ENCODE data around the gene SDHB. TPM values are rescaled to one million over a fixed set of nuclear protein-coding genes. Genes with fewer than 3 reads are reported as not detected.

SDHB gene
- total RNA-seq, 6 experiments from 2014 or later = 139 to 244 (median 178) TPM

DNA sequence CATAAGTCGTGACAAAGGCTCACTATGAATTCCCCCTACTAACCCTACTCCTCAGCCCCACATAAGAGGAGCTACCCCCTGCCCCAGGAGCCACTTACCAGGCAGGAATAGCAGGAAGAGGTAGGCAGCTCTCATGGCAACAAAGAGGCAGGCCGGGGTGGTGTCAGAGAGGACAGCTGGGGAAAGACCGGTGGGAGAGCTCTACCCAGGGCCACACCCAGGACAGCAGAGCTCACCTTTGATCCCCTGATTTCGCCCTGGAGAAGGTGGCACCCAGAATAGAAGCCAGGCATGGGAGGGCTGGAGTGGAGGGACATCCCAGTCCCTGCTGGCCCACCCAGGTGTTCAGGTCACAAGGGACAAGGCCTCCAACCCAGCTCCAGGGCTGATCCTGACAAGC lies 75.7 kb downstream of the SDHB start:
- no peak for TF ChIP-seq POLR2A (IDR thresholded peaks at IDR 0.05)
- TF ChIP-seq, protein P1, sequence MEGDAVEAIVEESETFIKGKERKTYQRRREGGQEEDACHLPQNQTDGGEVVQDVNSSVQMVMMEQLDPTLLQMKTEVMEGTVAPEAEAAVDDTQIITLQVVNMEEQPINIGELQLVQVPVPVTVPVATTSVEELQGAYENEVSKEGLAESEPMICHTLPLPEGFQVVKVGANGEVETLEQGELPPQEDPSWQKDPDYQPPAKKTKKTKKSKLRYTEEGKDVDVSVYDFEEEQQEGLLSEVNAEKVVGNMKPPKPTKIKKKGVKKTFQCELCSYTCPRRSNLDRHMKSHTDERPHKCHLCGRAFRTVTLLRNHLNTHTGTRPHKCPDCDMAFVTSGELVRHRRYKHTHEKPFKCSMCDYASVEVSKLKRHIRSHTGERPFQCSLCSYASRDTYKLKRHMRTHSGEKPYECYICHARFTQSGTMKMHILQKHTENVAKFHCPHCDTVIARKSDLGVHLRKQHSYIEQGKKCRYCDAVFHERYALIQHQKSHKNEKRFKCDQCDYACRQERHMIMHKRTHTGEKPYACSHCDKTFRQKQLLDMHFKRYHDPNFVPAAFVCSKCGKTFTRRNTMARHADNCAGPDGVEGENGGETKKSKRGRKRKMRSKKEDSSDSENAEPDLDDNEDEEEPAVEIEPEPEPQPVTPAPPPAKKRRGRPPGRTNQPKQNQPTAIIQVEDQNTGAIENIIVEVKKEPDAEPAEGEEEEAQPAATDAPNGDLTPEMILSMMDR (IDR thresholded peaks at IDR 0.05) = no peak
- Histone ChIP-seq H3K27ac (no peak overlapping the region), H3K4me1 (no peaks in the 10 kb centered on the region), H3K4me3 (no peak overlapping the region), H3K9me3 (no peaks in the 10 kb centered on the region), H3K27me3 (no peaks in the 10 kb centered on the region), H3K36me3 (no peaks in the 10 kb centered on the region)
- no peak for DNase-seq
- whole genome bisulfite sequencing (ENCODE audit: insufficient coverage, low coverage, low lambda C conversion rate, missing lambda C conversion rate) = 70% methylated on average over 2 of the region's 4 CpGs
- no peak for ATAC-seq
- intact Hi-C loops (cut with DNase I) = no loop called here

DNA sequence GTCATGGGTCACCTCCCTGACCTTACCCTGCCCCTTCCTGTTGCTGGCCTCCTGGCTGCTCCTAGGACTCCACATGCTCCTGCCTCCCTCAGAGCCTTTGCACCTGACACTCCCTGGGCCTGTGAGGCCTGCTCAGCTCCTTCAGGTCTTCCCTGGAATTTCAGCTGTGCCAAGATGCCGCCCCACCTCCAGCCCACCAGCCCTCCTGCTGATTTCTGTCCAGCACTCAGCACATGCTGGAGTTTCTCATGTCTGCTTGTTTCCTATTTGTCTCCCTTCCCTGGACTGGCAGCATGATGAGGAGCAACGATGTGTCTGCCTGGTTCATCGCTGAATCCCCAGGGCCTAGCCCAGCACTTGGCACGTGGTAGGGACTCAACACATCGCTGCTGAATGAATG lies 76.5 kb downstream of the SDHB start:
- no peak for ATAC-seq
- TF ChIP-seq POLR2A (IDR thresholded peaks at IDR 0.05) = no peak
- TF ChIP-seq, protein P1 (IDR thresholded peaks at IDR 0.05) = no peak
- no peaks in the 10 kb centered on the region for H3K27me3 ChIP-seq
- H3K36me3 ChIP-seq = no peaks in the 10 kb centered on the region
- no peaks in the 10 kb centered on the region for H3K9me3 ChIP-seq
- no peaks in the 10 kb centered on the region for H3K4me1 ChIP-seq
- 83% methylated on average over 1 of the region's 5 CpGs for WGBS (ENCODE audit: insufficient coverage, low coverage, low lambda C conversion rate, missing lambda C conversion rate)
- H3K4me3 ChIP-seq = no peak overlapping the region
- intact Hi-C loops (cut with DNase I) = no loop called here
- no peak overlapping the region for H3K27ac ChIP-seq
- DNase-seq = no peak

DNA sequence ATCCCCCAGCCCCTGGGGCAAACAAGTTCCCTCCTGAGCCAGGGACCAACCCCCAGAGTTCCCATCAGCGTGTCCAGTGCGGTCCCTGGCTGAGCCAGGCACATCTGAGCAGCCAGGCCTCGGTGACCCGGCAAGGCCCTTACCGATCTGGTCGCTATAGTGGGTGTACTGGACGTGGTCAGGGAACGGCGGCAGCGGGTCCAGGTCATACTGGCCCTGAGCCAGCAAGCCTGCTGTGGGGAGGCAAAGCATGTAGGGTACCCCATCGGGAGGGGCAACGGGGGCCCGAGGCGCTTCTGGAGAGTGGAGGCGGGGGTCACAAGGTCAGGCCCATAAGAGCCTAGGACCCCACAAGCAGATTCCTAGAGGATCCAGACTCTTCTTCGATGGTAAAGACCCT lies 76.9 kb downstream of the SDHB start:
- ATAC-seq = no peak
- Histone ChIP-seq H3K4me3 (no peak overlapping the region), H3K27me3 (no peaks in the 10 kb centered on the region), H3K9me3 (no peaks in the 10 kb centered on the region), H3K4me1 (no peaks in the 10 kb centered on the region), H3K36me3 (no peaks in the 10 kb centered on the region), H3K27ac (no peak overlapping the region)
- DNase-seq = peak in 1 of 3 donors; percentile 57
- TF ChIP-seq POLR2A (IDR thresholded peaks at IDR 0.05) = no peak
- TF ChIP-seq, protein P1 (IDR thresholded peaks at IDR 0.05) = no peak
- intact Hi-C loops (cut with DNase I) = no loop called here
- 72% methylated on average over 5 of the region's 16 CpGs for WGBS (ENCODE audit: insufficient coverage, low coverage, low lambda C conversion rate, missing lambda C conversion rate)

DNA sequence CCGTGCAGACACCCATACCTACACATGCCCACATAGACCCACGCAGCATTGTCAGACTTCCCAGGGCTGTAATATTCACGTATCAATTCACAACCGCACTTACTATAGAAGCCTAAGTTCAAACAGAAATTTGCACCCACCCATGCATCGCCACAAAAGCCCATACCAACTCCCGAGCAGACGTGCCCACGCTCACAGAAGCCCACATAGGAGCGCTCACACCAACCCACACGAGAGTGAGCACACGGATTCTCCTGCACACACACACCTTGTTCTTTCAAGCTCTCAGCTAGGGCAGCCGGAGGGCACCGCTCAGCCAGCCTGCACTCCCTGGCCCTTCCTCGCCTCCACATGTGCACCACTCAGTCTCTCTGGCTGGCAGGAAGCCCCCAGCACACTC lies 78.0 kb downstream of the SDHB start:
- H3K27me3 ChIP-seq = no peaks in the 10 kb centered on the region
- H3K36me3 ChIP-seq = no peaks in the 10 kb centered on the region
- TF ChIP-seq, protein P1 (IDR thresholded peaks at IDR 0.05) = no peak
- no peak for TF ChIP-seq POLR2A (IDR thresholded peaks at IDR 0.05)
- ATAC-seq (no peak), DNase-seq (no peak)
- WGBS (ENCODE audit: insufficient coverage, low coverage, low lambda C conversion rate, missing lambda C conversion rate) = 89% methylated on average over 12 of the region's 14 CpGs
- no peak overlapping the region for H3K27ac ChIP-seq
- no peaks in the 10 kb centered on the region for H3K4me1 ChIP-seq
- intact Hi-C loops (cut with DNase I) = no loop called here
- H3K4me3 ChIP-seq = no peak overlapping the region
- H3K9me3 ChIP-seq = no peaks in the 10 kb centered on the region

DNA sequence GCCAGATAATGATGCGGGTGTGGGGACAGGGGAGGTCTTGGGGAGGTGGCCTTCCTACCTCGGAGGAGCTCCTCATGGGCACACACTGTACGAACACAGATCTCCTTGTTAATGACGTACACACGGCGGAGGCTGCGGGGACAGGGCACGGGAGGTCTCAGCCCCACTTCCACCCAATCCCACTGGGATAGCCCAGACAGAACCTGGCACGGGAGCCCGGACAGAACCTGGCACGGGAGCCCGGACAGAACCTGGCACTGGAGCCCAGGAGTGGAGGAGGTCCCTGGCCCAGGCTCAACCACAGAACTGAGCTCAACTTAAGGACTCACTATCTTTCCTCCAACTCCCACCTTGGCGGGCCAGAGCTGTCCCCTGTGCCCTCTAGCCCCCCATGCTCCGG lies 78.6 kb downstream of the SDHB start:
- H3K36me3 ChIP-seq = no peaks in the 10 kb centered on the region
- intact Hi-C loops (cut with DNase I) = no loop called here

More for the DNA sequence above, 78.6 kb downstream of the SDHB start:
- Histone ChIP-seq H3K4me1 (no peaks in the 10 kb centered on the region), H3K27ac (no peak overlapping the region), H3K27me3 (no peaks in the 10 kb centered on the region), H3K9me3 (no peaks in the 10 kb centered on the region), H3K4me3 (no peak overlapping the region)
- ATAC-seq (no peak), DNase-seq (no peak)
- TF ChIP-seq, protein P1 (IDR thresholded peaks at IDR 0.05) = no peak
- no peak for TF ChIP-seq POLR2A (IDR thresholded peaks at IDR 0.05)
- WGBS (ENCODE audit: insufficient coverage, low coverage, low lambda C conversion rate, missing lambda C conversion rate) = 83% methylated on average over 1 of the region's 14 CpGs

Data from right lobe of liver (tissue), 6 donors.